H1 (cell line): Measurements from ENCODE around the gene GGT5. TPM values are rescaled to one million over a fixed set of nuclear protein-coding genes. Genes with fewer than 3 reads are reported as not detected.

Experiments used
- CHD1 ChIP-seq: IDR thresholded peaks from 2 replicates; pipeline ENCODE4 v1.6.1; 2012; ENCODE audit warnings: low read depth, low read length, improper control_type of control experiment
- CHD2 ChIP-seq: IDR thresholded peaks from 2 replicates; pipeline ENCODE4 v1.6.1; 2012; ENCODE audit warnings: low read length, improper control_type of control experiment
- CREB1 ChIP-seq: IDR thresholded peaks from 2 replicates; pipeline ENCODE4 v1.6.1; 2012; ENCODE audit warnings: inconsistent platforms
- HDAC6 ChIP-seq: IDR thresholded peaks from one replicate; pipeline ENCODE4 v1.7.1; 2012; ENCODE audit warnings: low read depth, mild to moderate bottlenecking, inconsistent platforms, low read length, moderate library complexity
- NANOG ChIP-seq: IDR thresholded peaks from 2 replicates; pipeline ENCODE4 v1.6.1; 2011; ENCODE audit warnings: low read length, low read depth, mild to moderate bottlenecking, inconsistent platforms; ENCODE audit not compliant: insufficient read depth, poor library complexity, severe bottlenecking
- POLR2A ChIP-seq, 2 experiments: IDR thresholded peaks; 1 replicate in 1 of 2; 2 replicates in 1 of 2; pipeline ENCODE4 v1.6.1; 2011; ENCODE audit warnings: low read depth in 2 of 2, low read length in 2 of 2, mild to moderate bottlenecking in 2 of 2; ENCODE audit errors: control extremely low read depth in 1 of 2
- RAD21 ChIP-seq, 2 experiments: IDR thresholded peaks in 1 of 2; conservative IDR thresholded peaks in 1 of 2; 2 replicates each; pipeline ENCODE4 v1.6.1; 2011; ENCODE audit warnings: low read depth in 2 of 2, low read length in 2 of 2, improper control_type of control experiment in 1 of 2, inconsistent platforms in 1 of 2, mild to moderate bottlenecking in 1 of 2, moderate library complexity in 1 of 2
- RBBP5 ChIP-seq: IDR thresholded peaks from 2 replicates; pipeline ENCODE4 v1.7.1; 2012; ENCODE audit warnings: low read depth, mild to moderate bottlenecking, inconsistent platforms, low read length, moderate library complexity, borderline replicate concordance
- SAP30 ChIP-seq: fragments of 300-600 bp; sonication (generic); IDR thresholded peaks from 2 replicates; pipeline ENCODE4 v1.7.1; 2012; ENCODE audit warnings: low read length, moderate library complexity, mild to moderate bottlenecking, inconsistent platforms; ENCODE audit not compliant: insufficient read depth, insufficient replicate concordance
- SIN3A ChIP-seq, 2 experiments: IDR thresholded peaks in 1 of 2; conservative IDR thresholded peaks in 1 of 2; 2 replicates each; pipeline ENCODE4 v1.6.1; 2011 to 2012; ENCODE audit warnings: low read length in 2 of 2, improper control_type of control experiment in 1 of 2, low read depth in 1 of 2, mild to moderate bottlenecking in 1 of 2
- SRF ChIP-seq: IDR thresholded peaks from 2 replicates; pipeline ENCODE4 v1.6.1; 2011; ENCODE audit warnings: mild to moderate bottlenecking, low read depth, low read length, moderate library complexity
- TBP ChIP-seq: IDR thresholded peaks from 2 replicates; pipeline ENCODE4 v1.6.1; 2011; ENCODE audit warnings: low read depth, low read length, improper control_type of control experiment
- YY1 ChIP-seq: IDR thresholded peaks from 2 replicates; pipeline ENCODE4 v1.6.1; 2011; ENCODE audit warnings: low read depth, mild to moderate bottlenecking, low read length
- polyA plus RNA-seq, 7 experiments: library from polyadenylated mRNA; depleted of rRNA in 3 of 7; stranded (reverse) in 5 of 7; unstranded in 2 of 7; fragments of >200 nt in 5 of 7; fragments of 200-250 nt in 2 of 7; gene quantifications; 1 replicate in 5 of 7; 2 replicates in 1 of 7; 4 replicates in 1 of 7; pipeline versions ENCODE4 v1.2.1 to v1.2.3, GENCODE V29; 2011 to 2013; ENCODE audit warnings: missing spikeins in 2 of 7, mixed read lengths in 2 of 7
- total RNA-seq: library from RNA; stranded (reverse); fragmentation: NEBNext Ultra II Directional; extraction: Animal tissue kit (Norgen Biotek cat#: 25700); gene quantifications from 2 replicates; pipeline ENCODE4 v1.2.1, GENCODE V29; 2021

The GGT5 gene
- total and polyA plus RNA-seq, 2 of the 8 experiments (the other 6 are each of a cell fraction or from before 2014, with no cell fraction given), result 0.05 TPM; not detected in 1

GRCh38 chr22:24175160-24175808 is 69.6 kb downstream of the GGT5 start (continued):
- TF ChIP-seq YY1 (peak; percentile 68), HDAC6 (no peak), SRF (no peak), SIN3A (conservative IDR thresholded peaks at IDR 0.05 in 1 of 2, IDR thresholded peaks at IDR 0.05 in 1 of 2; ENCODE audit: low read depth in 1 of 2, low read length in 2 of 2) (peak; percentile 79 to 87; a peak in 3 of 4 replicates), POLR2A (IDR thresholded peaks at IDR 0.05; ENCODE audit: control extremely low read depth in 1 of 2, low read depth in 2 of 2, low read length in 2 of 2) (no peak), CREB1 (0 out of 2 replicates have a peak, but pooled peaks have one; percentile 30), RAD21 (IDR thresholded peaks at IDR 0.05 in 1 of 2, conservative IDR thresholded peaks at IDR 0.05 in 1 of 2; ENCODE audit: low read depth in 2 of 2, low read length in 2 of 2) (peak; percentile 84 to 92), CHD1 (no peak), NANOG (no peak), RBBP5 (no peak), SAP30 (peak; percentile 58), TBP (0 out of 2 replicates have a peak, but pooled peaks have one; percentile 10), CHD2 (no peak)
- TF ChIP-seq, all 59 proteins: peak for 9
